ENCODE measurements around the gene RANBP10. TPM values are rescaled to one million over a fixed set of nuclear protein-coding genes. Genes with fewer than 3 reads are reported as not detected.

The RANBP10 gene
- total and polyA plus RNA-seq, 4 donors, result 9.8 to 15.5 (median 13.8) TPM

GRCh38 chr16:67701420-67701819 lies 104.9 kb downstream of the RANBP10 start:
- Histone ChIP-seq H3K9me3 (ENCODE audit: control insufficient read depth in 4 of 4, low read length in 3 of 4) (no peaks in the 10 kb centered on the region), H3K4me1 (ENCODE audit: control insufficient read depth in 4 of 4, insufficient read depth in 4 of 4, low read length in 3 of 4) (peaks cover 0 to 20% (median 9%) of the 10 kb centered on the region in 4 donors), H3K4me3 (ENCODE audit: low read depth in 1 of 3, low read length in 3 of 3) (no peak overlapping the region), H3K27me3 (ENCODE audit: control insufficient read depth in 4 of 4, insufficient read depth in 4 of 4, low read length in 3 of 4) (no peaks in the 10 kb centered on the region), H3K27ac (ENCODE audit: low read depth in 1 of 2, low read length in 2 of 2) (no peak overlapping the region), H3K9ac (ENCODE audit: low read depth in 1 of 2, low read length in 2 of 2) (no peak overlapping the region), H3K36me3 (ENCODE audit: control insufficient read depth in 4 of 4, insufficient read depth in 3 of 4, low read depth in 1 of 4, low read length in 3 of 4) (peaks cover 0 to 2% (median 2%) of the 10 kb centered on the region in 4 donors)
- 97% methylated on average over 1 of the region's 1 CpG for WGBS
- no peak for DNase-seq (ENCODE audit: low spot score)
- TF ChIP-seq NR2F2 (IDR thresholded peaks at IDR 0.05), result no peak
- no peak for TF ChIP-seq TAF1 (conservative IDR thresholded peaks at IDR 0.05)
- TF ChIP-seq HNF4A (conservative IDR thresholded peaks at IDR 0.05), result no peak
- no peak for TF ChIP-seq GABPA (IDR thresholded peaks at IDR 0.05 in 1 of 2, conservative IDR thresholded peaks at IDR 0.05 in 1 of 2)
- no peak for TF ChIP-seq EGR1 (IDR thresholded peaks at IDR 0.05; ENCODE audit: low read depth in 2 of 2)
- TF ChIP-seq ATF3 (IDR thresholded peaks at IDR 0.05), result no peak
- no peak for TF ChIP-seq HNF4G (IDR thresholded peaks at IDR 0.05)
- TF ChIP-seq REST (IDR thresholded peaks at IDR 0.05), result no peak
- TF ChIP-seq JUND (IDR thresholded peaks at IDR 0.05), result no peak
- no peak for TF ChIP-seq SP1 (IDR thresholded peaks at IDR 0.05)
- no peak for TF ChIP-seq ZBTB33 (IDR thresholded peaks at IDR 0.05)

GRCh38 chr16:67699265-67699664 lies 107.1 kb downstream of the RANBP10 start:
- no peak for DNase-seq (ENCODE audit: low spot score)
- H3K36me3 ChIP-seq (ENCODE audit: control insufficient read depth in 4 of 4, insufficient read depth in 3 of 4, low read depth in 1 of 4, low read length in 3 of 4), result peaks cover 0 to 2% (median 2%) of the 10 kb centered on the region in 4 donors
- H3K27ac ChIP-seq (ENCODE audit: low read depth in 1 of 2, low read length in 2 of 2), result no peak overlapping the region
- peaks cover 0 to 20% (median 10%) of the 10 kb centered on the region in 4 donors for H3K4me1 ChIP-seq (ENCODE audit: control insufficient read depth in 4 of 4, insufficient read depth in 4 of 4, low read length in 3 of 4)
- H3K9ac ChIP-seq (ENCODE audit: low read depth in 1 of 2, low read length in 2 of 2), result no peak overlapping the region
- no peaks in the 10 kb centered on the region for H3K9me3 ChIP-seq (ENCODE audit: control insufficient read depth in 4 of 4, low read length in 3 of 4)
- no peak overlapping the region for H3K4me3 ChIP-seq (ENCODE audit: low read depth in 1 of 3, low read length in 3 of 3)
- no peaks in the 10 kb centered on the region for H3K27me3 ChIP-seq (ENCODE audit: control insufficient read depth in 4 of 4, insufficient read depth in 4 of 4, low read length in 3 of 4)
- no peak for TF ChIP-seq FOXA2 (IDR thresholded peaks at IDR 0.05)
- TF ChIP-seq HNF4G (IDR thresholded peaks at IDR 0.05), result no peak
- no peak for TF ChIP-seq ZBTB33 (IDR thresholded peaks at IDR 0.05)
- no peak for TF ChIP-seq FOXA1 (IDR thresholded peaks at IDR 0.05)
- TF ChIP-seq HNF4A (conservative IDR thresholded peaks at IDR 0.05), result no peak
- WGBS, result 91% methylated on average over 7 of the region's 7 CpGs

All from liver (tissue), 9 donors.